ENCODE measurements around the gene DPM2. TPM values are rescaled to one million over a fixed set of nuclear protein-coding genes. Genes with fewer than 3 reads are reported as not detected.

DPM2 gene
- total and polyA plus RNA-seq, 9 donors, result 10.6 to 37.1 (median 27.3) TPM

GRCh38 chr9:127945338-127945737, 7.7 kb upstream of the DPM2 start:
- Histone ChIP-seq H3K27ac (no peak overlapping the region), H3K4me3 (no peak overlapping the region), H3K36me3 (no peaks in the 10 kb centered on the region), H3K27me3 (no peaks in the 10 kb centered on the region), H3K9me3 (no peaks in the 10 kb centered on the region), H3K4me1 (ENCODE audit: insufficient read depth) (peaks cover 3% of the 10 kb centered on the region)
- 86 to 93% (median 87%) methylated on average over 20 to 24 of the region's 24 CpGs for WGBS, 3 donors
- TF ChIP-seq CTCF (IDR thresholded peaks at IDR 0.05), result no peak
- TF ChIP-seq POLR2A (IDR thresholded peaks at IDR 0.05), result no peak
- no peak for TF ChIP-seq EP300 (IDR thresholded peaks at IDR 0.05)
- intact Hi-C loops (cut with DNase I), result loop anchor here in 1 of 4 donors (2.0 kb wide), 1 partner anchor 89 kb away; no protein-coding TSS in a partner anchor
- peak in 1 of 5 donors; percentile 29 for DNase-seq

- peaks cover 2% of the 10 kb centered on the region for H3K4me1 ChIP-seq (ENCODE audit: insufficient read depth)
- no peak overlapping the region for H3K4me3 ChIP-seq
- peak in 1 of 5 donors; percentile 48 for DNase-seq
- no peaks in the 10 kb centered on the region for H3K9me3 ChIP-seq
- intact Hi-C loops (cut with DNase I), result loop anchor here (2.0 to 5.0 kb wide), 5 partner anchors 33 to 173 kb away; no protein-coding TSS in a partner anchor
- 87 to 90% (median 88%) methylated on average over 38 of the region's 38 CpGs for WGBS, 3 donors
- no peaks in the 10 kb centered on the region for H3K27me3 ChIP-seq
- H3K27ac ChIP-seq, result no peak overlapping the region
- H3K36me3 ChIP-seq, result no peaks in the 10 kb centered on the region
- no peak for TF ChIP-seq EP300 (IDR thresholded peaks at IDR 0.05)
- no peak for TF ChIP-seq CTCF (IDR thresholded peaks at IDR 0.05)
- TF ChIP-seq POLR2A (IDR thresholded peaks at IDR 0.05), result no peak
Observed at GRCh38 chr9:127944586-127945218, 7.0 kb upstream of the DPM2 start.

- 32 to 40% (median 39%) methylated on average over 12 to 13 of the region's 13 CpGs for WGBS, 3 donors
- Histone ChIP-seq H3K27me3 (no peaks in the 10 kb centered on the region), H3K9me3 (no peaks in the 10 kb centered on the region), H3K4me1 (ENCODE audit: insufficient read depth) (peaks cover 2% of the 10 kb centered on the region), H3K27ac (no peak overlapping the region), H3K4me3 (no peak overlapping the region), H3K36me3 (no peaks in the 10 kb centered on the region)
- intact Hi-C loops (cut with DNase I), result loop anchor here (1.0 to 5.0 kb wide), 7 partner anchors 34 to 174 kb away; no protein-coding TSS in a partner anchor
- TF ChIP-seq CTCF (IDR thresholded peaks at IDR 0.05) (peak; percentile 71 to 91 (median 87)), POLR2A (IDR thresholded peaks at IDR 0.05) (no peak)
- peak; percentile 84 to 89 (median 87) for DNase-seq
Observed at GRCh38 chr9:127943731-127944144, 6.1 kb upstream of the DPM2 start.

DNA sequence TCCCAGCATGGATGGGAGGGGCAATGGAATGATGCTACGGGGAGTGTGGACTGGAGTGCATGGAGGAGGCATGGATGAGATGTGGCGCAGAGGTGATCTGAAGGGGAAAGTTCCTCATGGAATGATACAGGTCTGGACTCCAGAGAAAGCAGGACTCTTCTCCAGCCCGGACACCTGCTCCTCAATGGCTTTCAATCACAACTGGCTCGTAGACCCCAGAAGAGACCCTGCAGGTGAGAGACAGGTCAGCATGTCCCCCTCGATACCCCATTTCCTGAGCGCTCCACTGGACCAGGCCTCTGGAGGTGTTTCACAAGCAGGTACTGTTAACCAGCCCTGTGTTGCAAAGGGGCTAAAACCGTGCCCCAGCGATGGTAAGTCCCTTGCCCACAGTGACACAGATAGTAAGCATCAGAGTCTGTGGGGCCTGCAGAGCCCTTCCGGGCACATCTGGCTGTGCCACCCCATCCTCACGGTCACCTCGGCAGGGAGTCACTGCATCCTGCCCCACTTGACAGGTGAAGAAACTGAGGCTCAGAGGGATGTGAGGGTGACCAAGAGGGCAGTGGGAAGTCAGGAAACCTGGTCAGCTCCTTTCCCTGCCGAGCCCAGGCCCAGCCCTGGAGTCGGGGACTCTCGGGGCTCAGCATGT, 5.5 kb upstream of the DPM2 start:
- peaks cover 4% of the 10 kb centered on the region for H3K4me1 ChIP-seq (ENCODE audit: insufficient read depth)
- no peaks in the 10 kb centered on the region for H3K27me3 ChIP-seq
- peak in 2 of 5 donors; percentile 19 to 41 for DNase-seq
- no peak overlapping the region for H3K27ac ChIP-seq
- intact Hi-C loops (cut with DNase I), result loop anchor here (1.0 to 5.0 kb wide), 6 partner anchors 34 to 174 kb away; no protein-coding TSS in a partner anchor
- no peaks in the 10 kb centered on the region for H3K9me3 ChIP-seq
- TF ChIP-seq POLR2A (IDR thresholded peaks at IDR 0.05), result peak; percentile 21
- no peak for TF ChIP-seq CTCF (IDR thresholded peaks at IDR 0.05)
- H3K4me3 ChIP-seq, result no peak overlapping the region
- WGBS, 3 donors, result 81 to 83% (median 82%) methylated on average over 14 of the region's 14 CpGs
- H3K36me3 ChIP-seq, result no peaks in the 10 kb centered on the region
